SK-N-SH (cell line): ENCODE measurements around the gene C11orf42. TPM values are rescaled to one million over a fixed set of nuclear protein-coding genes. Genes with fewer than 3 reads are reported as not detected.

Experiments
- CTCF ChIA-PET: fragments of 300-600, 350-600 bp; formaldehyde crosslinking; extraction: SDS; loops from one replicate; lab custom pipeline; 2021; lab: Yijun Ruan, JAX
- POLR2A ChIA-PET: fragments of 350-600 bp; sonication (Branson Sonifier 250); formaldehyde crosslinking; extraction: SDS; loops from one replicate; lab custom pipeline; 2020; ENCODE audit warnings: antibody characterized with exemption, inconsistent platforms; lab: Yijun Ruan, JAX
- DNase-seq: peaks from one replicate; pipeline ENCODE4 v3.0.0; 2012
- H2AFZ ChIP-seq: fragments of 200-600 bp; sonication (generic); 2 replicates; pipeline ENCODE4 v1.8.1; 2016; ENCODE audit warnings: antibody characterized with exemption, mild to moderate bottlenecking, low read depth
- H3F3A ChIP-seq: fragments of 200-600 bp; sonication (generic); replicated peaks from 2 replicates; pipeline ENCODE3; 2016; ENCODE audit warnings: antibody characterized with exemption, mild to moderate bottlenecking; ENCODE audit not compliant: insufficient read depth
- H3K27ac ChIP-seq, 2 experiments: fragments of 200-500 bp in 1 of 2; fragments of 200-600 bp in 1 of 2; sonication (Bioruptor generic) in 1 of 2; sonication (generic), shearing (Covaris generic) in 1 of 2; 2 replicates each; pipeline versions ENCODE4 v1.5.1 to v1.6.1; 2014 to 2016; ENCODE audit warnings: low read depth in 2 of 2, inconsistent platforms in 1 of 2, low read length in 1 of 2, mild to moderate bottlenecking in 1 of 2, mixed read lengths in 1 of 2
- H3K27me3 ChIP-seq: fragments of 200-600 bp; sonication (generic), shearing (Covaris generic); 2 replicates; pipeline ENCODE4 v1.6.1; 2016; ENCODE audit warnings: mixed run types; ENCODE audit not compliant: insufficient read depth
- H3K36me3 ChIP-seq, 2 experiments: fragments of 200-500 bp in 1 of 2; fragments of 200-600 bp in 1 of 2; sonication (Bioruptor generic) in 1 of 2; sonication (generic) in 1 of 2; replicated peaks in 1 of 2; 2 replicates each; pipeline versions ENCODE3 to v1.5.1; 2014 to 2016; ENCODE audit warnings: low read length in 1 of 2, mild to moderate bottlenecking in 1 of 2; ENCODE audit not compliant: insufficient read depth in 2 of 2, control insufficient read depth in 1 of 2
- H3K4me1 ChIP-seq, 2 experiments: fragments of 200-500 bp in 1 of 2; fragments of 200-600 bp in 1 of 2; sonication (Bioruptor generic) in 1 of 2; sonication (generic), shearing (Covaris generic) in 1 of 2; 2 replicates each; pipeline versions ENCODE4 v1.5.1 to v1.6.1; 2014 to 2016; ENCODE audit warnings: low read depth in 1 of 2, low read length in 1 of 2, mixed run types in 1 of 2; ENCODE audit not compliant: insufficient read depth in 2 of 2, control insufficient read depth in 1 of 2
- H3K4me2 ChIP-seq: fragments of 200-600 bp; sonication (generic), shearing (Covaris generic); 2 replicates; pipeline ENCODE4 v1.6.1; 2017; ENCODE audit warnings: mixed run types
- H3K4me3 ChIP-seq, 2 experiments: fragments of 200-500 bp in 1 of 2; fragments of 200-600 bp in 1 of 2; sonication (Bioruptor generic) in 1 of 2; sonication (generic), shearing (Covaris generic) in 1 of 2; 2 replicates each; pipeline versions ENCODE4 v1.5.1 to v1.8.1; 2014 to 2016; ENCODE audit warnings: low read depth in 2 of 2, inconsistent platforms in 1 of 2, low read length in 1 of 2, mild to moderate bottlenecking in 1 of 2, mixed read lengths in 1 of 2, moderate library complexity in 1 of 2
- H3K79me2 ChIP-seq: fragments of 200-600 bp; sonication (generic); 2 replicates; pipeline ENCODE4 v1.8.1; 2017; ENCODE audit warnings: mild to moderate bottlenecking; ENCODE audit not compliant: insufficient read depth
- H3K9ac ChIP-seq: fragments of 200-600 bp; sonication (generic); 2 replicates; pipeline ENCODE4 v1.6.1; 2017; ENCODE audit warnings: mixed run types
- H3K9me2 ChIP-seq: fragments of 200-600 bp; sonication (generic); 2 replicates; pipeline ENCODE4 v1.6.1; 2017; ENCODE audit warnings: mixed run types
- H3K9me3 ChIP-seq: fragments of 200-600 bp; sonication (generic); 2 replicates; pipeline ENCODE4 v1.6.1; 2017; ENCODE audit warnings: mixed run types, mild to moderate bottlenecking, moderate library complexity
- H4K20me1 ChIP-seq: fragments of 200-600 bp; sonication (generic); 2 replicates; pipeline ENCODE4 v1.6.1; 2017; ENCODE audit warnings: mild to moderate bottlenecking, mixed run types; ENCODE audit not compliant: insufficient read depth
- CHD2 ChIP-seq: fragments of 150-350 bp; IDR thresholded peaks from 2 replicates; pipeline ENCODE4 v1.6.1; 2018; ENCODE audit warnings: low read length; ENCODE audit not compliant: partially characterized antibody
- ELF1 ChIP-seq: IDR thresholded peaks from 2 replicates; pipeline ENCODE4 v1.4.0; 2012
- EP300 ChIP-seq, 2 experiments: IDR thresholded peaks; 2 replicates each; pipeline versions ENCODE4 v1.4.0 to v1.6.1; 2012; ENCODE audit warnings: borderline replicate concordance in 1 of 2, low read depth in 1 of 2, low read length in 1 of 2
- FOSL2 ChIP-seq: IDR thresholded peaks from 2 replicates; pipeline ENCODE4 v1.4.0; 2012; ENCODE audit warnings: low read depth, mild to moderate bottlenecking, moderate library complexity, borderline replicate concordance
- GABPA ChIP-seq: IDR thresholded peaks from 2 replicates; pipeline ENCODE4 v1.4.0; 2012; ENCODE audit warnings: low read depth, mild to moderate bottlenecking
- GATA2 ChIP-seq: sonication (generic); formaldehyde crosslinking; IDR thresholded peaks from 2 replicates; pipeline ENCODE4 v1.5.0; 2020; ENCODE audit warnings: mild to moderate bottlenecking, missing genetic modification reagents
- JUND ChIP-seq: IDR thresholded peaks from 2 replicates; pipeline ENCODE4 v1.4.0; 2012
- MEF2A ChIP-seq: IDR thresholded peaks from 2 replicates; pipeline ENCODE4 v1.4.0; 2012; ENCODE audit warnings: low read depth, borderline replicate concordance
- MXI1 ChIP-seq: IDR thresholded peaks from 2 replicates; pipeline ENCODE4 v1.6.1; 2012; ENCODE audit warnings: mild to moderate bottlenecking, low read depth, low read length, improper control_type of control experiment
- NFIC ChIP-seq: IDR thresholded peaks from 2 replicates; pipeline ENCODE4 v1.4.0; 2012; ENCODE audit warnings: borderline replicate concordance
- NRF1 ChIP-seq: IDR thresholded peaks from 2 replicates; pipeline ENCODE4 v1.6.1; 2012; ENCODE audit warnings: low read depth, mild to moderate bottlenecking, low read length
- POLR2AphosphoS5 ChIP-seq: IDR thresholded peaks from 2 replicates; pipeline ENCODE4 v1.6.1; 2012; ENCODE audit warnings: low read depth, low read length
- RAD21 ChIP-seq: IDR thresholded peaks from 2 replicates; pipeline ENCODE4 v1.6.1; 2012; ENCODE audit warnings: mild to moderate bottlenecking, low read length
- RFX5 ChIP-seq: IDR thresholded peaks from 2 replicates; pipeline ENCODE4 v1.6.1; 2012; ENCODE audit warnings: mild to moderate bottlenecking, improper control_type of control experiment, low read length
- RXRA ChIP-seq: IDR thresholded peaks from 2 replicates; pipeline ENCODE4 v1.4.0; 2012; ENCODE audit warnings: low read depth, mild to moderate bottlenecking, borderline replicate concordance
- SIN3A ChIP-seq: IDR thresholded peaks from 2 replicates; pipeline ENCODE4 v1.6.1; 2012; ENCODE audit warnings: low read depth, mild to moderate bottlenecking, low read length, moderate library complexity, borderline replicate concordance
- SMC3 ChIP-seq: IDR thresholded peaks from 2 replicates; pipeline ENCODE4 v1.6.1; 2012; ENCODE audit warnings: low read depth, low read length, improper control_type of control experiment
- TAF1 ChIP-seq: IDR thresholded peaks from 2 replicates; pipeline ENCODE4 v1.6.1; 2012; ENCODE audit warnings: low read depth, mild to moderate bottlenecking, low read length, moderate library complexity, borderline replicate concordance
- YY1 ChIP-seq: IDR thresholded peaks from 2 replicates; pipeline ENCODE4 v1.4.0; 2012; ENCODE audit warnings: low read depth, mild to moderate bottlenecking
- WGBS: methylation state at CpG from one replicate; pipeline ENCODE4 v1.1.6; 2017; ENCODE audit warnings: low lambda C conversion rate; 5-methylcytosine and 5-hydroxymethylcytosine counted together
- polyA plus RNA-seq, 3 experiments: library from polyadenylated mRNA; depleted of rRNA; stranded (reverse); fragments of >200 nt; gene quantifications; 2 replicates each; pipeline ENCODE4 v1.2.3, GENCODE V29; 2012
- TF ChIP-seq, protein P1 (sequence below): fragments of 150-350 bp; IDR thresholded peaks from 2 replicates; pipeline ENCODE4 v1.6.1; 2017; ENCODE audit warnings: antibody characterized with exemption, low read length, low read depth, borderline replicate concordance
- TF ChIP-seq, protein P2 (sequence below): IDR thresholded peaks from 2 replicates; pipeline ENCODE4; 2012
- TF ChIP-seq, protein P3 (sequence below): fragments of 150-350 bp; IDR thresholded peaks from 2 replicates; pipeline ENCODE4 v1.6.1; 2016; ENCODE audit warnings: mild to moderate bottlenecking, low read depth, low read length
- TF ChIP-seq, protein P4 (sequence below): IDR thresholded peaks from 2 replicates; pipeline ENCODE4 v1.4.0; 2012; ENCODE audit warnings: low read depth

Gene C11orf42
- polyA plus RNA-seq, 1 of the 3 experiments (the other 2 are of a cell fraction): not detected

DNA sequence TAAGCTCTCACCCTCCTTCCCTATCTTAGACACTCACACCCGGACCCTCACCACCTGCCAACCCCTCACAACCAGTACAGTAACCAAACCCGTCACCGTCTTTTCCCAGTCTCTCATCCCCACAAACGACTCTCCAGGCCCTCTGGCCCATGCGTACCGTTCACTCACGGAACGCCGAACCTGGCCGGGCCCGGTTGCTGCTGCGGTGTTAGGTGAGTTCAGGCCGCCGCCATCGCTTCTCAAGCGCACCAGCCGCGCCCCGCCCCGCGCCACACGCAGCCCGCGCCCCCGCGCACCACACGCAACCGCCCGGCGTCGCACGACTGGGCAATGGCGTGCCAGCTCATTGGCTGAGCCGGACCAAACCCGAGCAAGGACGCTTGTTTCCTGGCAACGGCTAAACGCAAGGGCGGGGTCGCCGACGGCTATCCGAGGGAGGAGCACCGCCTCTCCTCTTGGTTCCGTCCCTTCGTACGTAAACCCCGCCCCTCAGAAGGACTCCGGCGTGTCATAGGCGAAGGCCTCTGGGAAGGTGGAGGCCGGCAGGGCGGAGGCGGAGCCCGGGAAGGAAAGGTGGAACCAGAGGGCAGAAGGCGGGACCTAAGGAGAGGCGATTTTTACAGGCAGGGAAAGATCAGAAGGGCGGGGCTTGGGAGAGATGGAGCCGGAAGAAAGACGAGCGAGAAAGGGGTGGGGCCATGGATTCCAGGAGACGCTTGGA is 29.2 kb downstream of the C11orf42 start, which contains the start of gene FHIP1B:
Gene FHIP1B, minus strand, starts transcription at position 250 of the 721 bp plus-strand sequence. CDS start 10,120 bp downstream, outside the sequence.
- Histone ChIP-seq H3K4me3 (peak within 1 kb of the TSS; percentile 67 to 90), H4K20me1 (peaks cover 9% of the 10 kb centered on the region; the same call in 1 of the 2 replicates), H3K79me2 (peaks cover 46% of the 10 kb centered on the region), H3K4me2 (peak within 1 kb of the TSS; percentile 93), H3K4me1 (peaks cover 0 to 8% of the 10 kb centered on the region in 2 experiments; a peak in 1 of 4 replicates), H3K9ac (peak within 1 kb of the TSS; percentile 72), H3K27ac (peak within 1 kb of the TSS; percentile 69 to 79), H3K27me3 (peaks cover 12% of the 10 kb centered on the region), H3F3A (peaks cover 5% of the 10 kb centered on the region), H3K9me3 (no peaks in the 10 kb centered on the region), H2AFZ (peak within 1 kb of the TSS; percentile 99), H3K36me3 (no peaks in the 10 kb centered on the region), H3K9me2 (no peaks in the 10 kb centered on the region)
- TF ChIP-seq CHD2 (no peak), GATA2 (CRISPR knock-in tag) (no peak), RFX5 (peak; percentile 56; the same call in 1 of the 2 replicates), ELF1 (no peak), MXI1 (peak; percentile 84), JUND (no peak), RXRA (no peak), YY1 (peak; percentile 85), GABPA (no peak; the same call in 1 of the 2 replicates), FOSL2 (no peak), NRF1 (peak; percentile 70), EP300 (IDR thresholded peaks at IDR 0.05; ENCODE audit: borderline replicate concordance in 1 of 2, low read depth in 1 of 2, low read length in 1 of 2) (no peak), POLR2AphosphoS5 (peak; percentile 77), MEF2A (no peak), TAF1 (peak; percentile 81), RAD21 (no peak), NFIC (no peak), SIN3A (peak; percentile 67; the same call in 1 of the 2 replicates), SMC3 (no peak)
- TF ChIP-seq, protein P1, sequence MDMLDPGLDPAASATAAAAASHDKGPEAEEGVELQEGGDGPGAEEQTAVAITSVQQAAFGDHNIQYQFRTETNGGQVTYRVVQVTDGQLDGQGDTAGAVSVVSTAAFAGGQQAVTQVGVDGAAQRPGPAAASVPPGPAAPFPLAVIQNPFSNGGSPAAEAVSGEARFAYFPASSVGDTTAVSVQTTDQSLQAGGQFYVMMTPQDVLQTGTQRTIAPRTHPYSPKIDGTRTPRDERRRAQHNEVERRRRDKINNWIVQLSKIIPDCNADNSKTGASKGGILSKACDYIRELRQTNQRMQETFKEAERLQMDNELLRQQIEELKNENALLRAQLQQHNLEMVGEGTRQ: no peak
- TF ChIP-seq, protein P2, sequence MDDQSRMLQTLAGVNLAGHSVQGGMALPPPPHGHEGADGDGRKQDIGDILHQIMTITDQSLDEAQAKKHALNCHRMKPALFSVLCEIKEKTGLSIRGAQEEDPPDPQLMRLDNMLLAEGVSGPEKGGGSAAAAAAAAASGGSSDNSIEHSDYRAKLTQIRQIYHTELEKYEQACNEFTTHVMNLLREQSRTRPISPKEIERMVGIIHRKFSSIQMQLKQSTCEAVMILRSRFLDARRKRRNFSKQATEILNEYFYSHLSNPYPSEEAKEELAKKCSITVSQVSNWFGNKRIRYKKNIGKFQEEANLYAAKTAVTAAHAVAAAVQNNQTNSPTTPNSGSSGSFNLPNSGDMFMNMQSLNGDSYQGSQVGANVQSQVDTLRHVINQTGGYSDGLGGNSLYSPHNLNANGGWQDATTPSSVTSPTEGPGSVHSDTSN: no peak
- TF ChIP-seq, protein P3, sequence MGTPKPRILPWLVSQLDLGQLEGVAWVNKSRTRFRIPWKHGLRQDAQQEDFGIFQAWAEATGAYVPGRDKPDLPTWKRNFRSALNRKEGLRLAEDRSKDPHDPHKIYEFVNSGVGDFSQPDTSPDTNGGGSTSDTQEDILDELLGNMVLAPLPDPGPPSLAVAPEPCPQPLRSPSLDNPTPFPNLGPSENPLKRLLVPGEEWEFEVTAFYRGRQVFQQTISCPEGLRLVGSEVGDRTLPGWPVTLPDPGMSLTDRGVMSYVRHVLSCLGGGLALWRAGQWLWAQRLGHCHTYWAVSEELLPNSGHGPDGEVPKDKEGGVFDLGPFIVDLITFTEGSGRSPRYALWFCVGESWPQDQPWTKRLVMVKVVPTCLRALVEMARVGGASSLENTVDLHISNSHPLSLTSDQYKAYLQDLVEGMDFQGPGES: peak; percentile 40; the same call in 1 of the 2 replicates
- TF ChIP-seq, protein P4, sequence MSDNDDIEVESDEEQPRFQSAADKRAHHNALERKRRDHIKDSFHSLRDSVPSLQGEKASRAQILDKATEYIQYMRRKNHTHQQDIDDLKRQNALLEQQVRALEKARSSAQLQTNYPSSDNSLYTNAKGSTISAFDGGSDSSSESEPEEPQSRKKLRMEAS: 0 out of 2 replicates have a peak, but pooled peaks have one; percentile 10
- peak; percentile 95 for DNase-seq
- POLR2A ChIA-PET: interaction anchor here (0.6 to 1.8 kb wide), 2 partner anchors 10 to 13 kb away, joined by 3 to 4 read pairs; no protein-coding TSS in a partner anchor
- CTCF ChIA-PET: interaction anchor here (1.1 to 4.1 kb wide), 3 partner anchors 16 to 129 kb away, joined by 6 to 14 read pairs (median 11); no protein-coding TSS in a partner anchor
- under 1% methylated on average over 37 of the region's 62 CpGs for WGBS
